GM12878 (cell line): ENCODE measurements around the gene CARS2. TPM values are rescaled to one million over a fixed set of nuclear protein-coding genes. Genes with fewer than 3 reads are reported as not detected.
A peak's percentile ranks its signal among the peaks of the same experiment; 100 is the strongest.

Experiments used
- ATAC-seq: fragments of 200-7000 bp; cut with Tn5 transposase; 3 replicates; pipeline ENCODE4 v1.9.1; 2020; ENCODE audit warnings: mild to moderate bottlenecking, moderate library complexity
- BruUV-seq: library from RNA; stranded (reverse); fragments of 400-500 nt; replicated peaks from 2 replicates; lab custom pipeline; 2021; lab: Mats Ljungman, UMichigan
- CTCF ChIA-PET: fragments of 300-600 bp; sonication (Branson Sonifier 250); formaldehyde crosslinking; extraction: SDS; loops from one replicate; lab custom pipeline; 2021; ENCODE audit warnings: inconsistent platforms; lab: Yijun Ruan, JAX
- POLR2A ChIA-PET: fragments of 350-600 bp; formaldehyde crosslinking; extraction: SDS; loops from one replicate; lab custom pipeline; 2021; ENCODE audit warnings: inconsistent platforms; lab: Charles Lee
- RAD21 ChIA-PET: fragments of 300-600 bp; sonication (Branson Sonifier 250); formaldehyde crosslinking; loops from one replicate; lab custom pipeline; 2023; ENCODE audit warnings: antibody characterized with exemption; ENCODE audit not compliant: unreplicated experiment; lab: Charles Lee
- SMC1A ChIA-PET: fragments of 300-600 bp; sonication (Branson Sonifier 250); formaldehyde crosslinking; loops from one replicate; lab custom pipeline; 2023; ENCODE audit not compliant: unreplicated experiment, uncharacterized antibody; lab: Charles Lee
- DNase-seq: peaks from one replicate; pipeline ENCODE4 v3.0.0-alpha.2; 2011; ENCODE audit warnings: low read depth, low spot score
- FAIRE-seq: peaks from 3 replicates; lab custom pipeline; 2011; peaks lifted over from hg19 to GRCh38; lab: Jason Lieb, UNC
- H2AFZ ChIP-seq: 2 replicates; pipeline ENCODE4 v1.6.0; 2011; ENCODE audit warnings: low read depth, low read length, control low read depth; ENCODE audit not compliant: control insufficient read depth
- H3K27ac ChIP-seq: 2 replicates; pipeline ENCODE4 v1.5.1; 2011; ENCODE audit warnings: control low read depth; ENCODE audit not compliant: control insufficient read depth, insufficient read depth
- H3K27me3 ChIP-seq, 2 experiments: replicated peaks in 1 of 2; 2 replicates each; pipeline versions ENCODE4 v1.6.0 to v1.6.1; 2011; ENCODE audit warnings: low read length in 1 of 2; ENCODE audit not compliant: control insufficient read depth in 2 of 2, insufficient read depth in 2 of 2
- H3K36me3 ChIP-seq, 2 experiments: 2 replicates each; pipeline ENCODE4 v1.5.1; 2011; ENCODE audit warnings: low read length in 1 of 2; ENCODE audit not compliant: control insufficient read depth in 2 of 2, insufficient read depth in 2 of 2
- H3K4me1 ChIP-seq: 2 replicates; pipeline ENCODE4 v1.6.1; 2011; ENCODE audit warnings: mild to moderate bottlenecking, low read length, moderate library complexity, mixed read lengths; ENCODE audit not compliant: control insufficient read depth, insufficient read depth
- H3K4me2 ChIP-seq: 2 replicates; pipeline ENCODE4 v1.6.0; 2011; ENCODE audit warnings: control low read depth; ENCODE audit not compliant: control insufficient read depth, insufficient read depth
- H3K4me3 ChIP-seq: fragments of 200-600 bp; sonication (generic); 2 replicates; pipeline ENCODE4 v1.5.1; 2016
- H3K79me2 ChIP-seq: 2 replicates; pipeline ENCODE4 v1.6.0; 2011; ENCODE audit warnings: low read length; ENCODE audit not compliant: control insufficient read depth, insufficient read depth
- H3K9ac ChIP-seq: 2 replicates; pipeline ENCODE4 v1.8.0; 2011; ENCODE audit warnings: low read length, control low read depth, mixed read lengths; ENCODE audit not compliant: control insufficient read depth, insufficient read depth
- H3K9me3 ChIP-seq: replicated peaks from 3 replicates; pipeline ENCODE4 v1.5.1; 2011; ENCODE audit warnings: mild to moderate bottlenecking, low read length; ENCODE audit not compliant: control insufficient read depth, insufficient read depth
- H4K20me1 ChIP-seq: 2 replicates; pipeline ENCODE4 v1.6.0; 2011; ENCODE audit not compliant: control insufficient read depth, insufficient read depth
- CBX5 ChIP-seq: sonication (generic); IDR thresholded peaks from 2 replicates; pipeline ENCODE4 v1.6.1; 2016; ENCODE audit warnings: low read depth, moderate library complexity, mild to moderate bottlenecking, inconsistent platforms
- CEBPB ChIP-seq, 2 experiments: fragments of 150-350 bp in 1 of 2; IDR thresholded peaks; 2 replicates each; pipeline ENCODE4 v1.6.1; 2012 to 2014; ENCODE audit warnings: low read depth in 2 of 2, low read length in 2 of 2, borderline replicate concordance in 1 of 2, inconsistent platforms in 1 of 2
- GATAD2B ChIP-seq: fragments of 450-650 bp; conservative IDR thresholded peaks from 2 replicates; pipeline ENCODE4 v1.6.1; 2017; ENCODE audit warnings: low read depth, mild to moderate bottlenecking, moderate library complexity
- KLF5 ChIP-seq: fragments of 450-650 bp; IDR thresholded peaks from 2 replicates; pipeline ENCODE4 v1.6.1; 2014; ENCODE audit warnings: mild to moderate bottlenecking; ENCODE audit not compliant: partially characterized antibody
- POLR2A ChIP-seq: IDR thresholded peaks from 2 replicates; pipeline ENCODE4 v1.6.1; 2011; ENCODE audit warnings: low read depth, mild to moderate bottlenecking, low read length
- PRDM15 ChIP-seq: fragments of 450-650 bp; formaldehyde crosslinking; IDR thresholded peaks from 2 replicates; pipeline ENCODE4 v1.4.0; 2020; ENCODE audit warnings: mild to moderate bottlenecking, moderate library complexity
- ZBED1 ChIP-seq: IDR thresholded peaks from 2 replicates; pipeline ENCODE4 v1.6.1; 2016; ENCODE audit warnings: borderline replicate concordance
- ZNF207 ChIP-seq: fragments of 450-650 bp; IDR thresholded peaks from 2 replicates; pipeline ENCODE4 v1.6.1; 2014; ENCODE audit warnings: antibody characterized with exemption, mild to moderate bottlenecking, borderline replicate concordance
- WGBS: methylation state at CpG from one replicate; pipeline ENCODE4 v1.1.6; 2016; ENCODE audit warnings: low lambda C conversion rate; ENCODE audit not compliant: insufficient replicate concordance, insufficient coverage; ENCODE audit errors: missing lambda C conversion rate; 5-methylcytosine and 5-hydroxymethylcytosine counted together
- in situ Hi-C: fragments of 300-500 bp; cut with MboI; formaldehyde crosslinking; loops from 9 replicates; pipeline ENCODE4 v1.14.3; 2018; ENCODE audit warnings: mixed read lengths
- intact Hi-C: fragments of 100-400 bp; cut with micrococcal nuclease; formaldehyde crosslinking; loops from one replicate; pipeline ENCODE4 v1.14.2; 2022; ENCODE audit not compliant: unreplicated experiment
- polyA plus RNA-seq, 11 experiments: library from polyadenylated mRNA; depleted of rRNA in 4 of 11; unstranded in 6 of 11; stranded (reverse) in 5 of 11; fragments of >200 nt; fragmentation: Nextera tagmentation in 4 of 11; fragmentation: Illumina TruSeq in 1 of 11; extraction: Ambion mirVana in 4 of 11; extraction: Trizol in 1 of 11; gene quantifications; 1 replicate in 1 of 11; 2 replicates in 10 of 11; pipeline versions ENCODE4 v1.2.1 to v1.2.3, GENCODE V29; 2011 to 2016; ENCODE audit warnings: inconsistent platforms in 2 of 11, missing spikeins in 2 of 11, low read depth in 1 of 11
- total RNA-seq, 4 experiments: library from RNA; depleted of rRNA in 3 of 4; stranded (reverse); fragments of >200 nt in 3 of 4; fragmentation: Illumina TruSeq in 1 of 4; extraction: Trizol in 1 of 4; gene quantifications; 2 replicates each; pipeline versions ENCODE4 v1.2.1 to v1.2.3, GENCODE V29; 2013 to 2021

Gene CARS2
- total and polyA plus RNA-seq, 10 of the 15 experiments (the other 5 are each of a cell fraction or from before 2014, with no cell fraction given) = 4.2 to 101 (median 61.5) TPM

- H2AFZ ChIP-seq = no peak overlapping the region
- no peaks in the 10 kb centered on the region; the same call in 1 of the 2 replicates for H3K79me2 ChIP-seq
- peak overlapping the region; percentile 33; the same call in 1 of the 2 replicates for H3K27ac ChIP-seq
- H3K4me1 ChIP-seq = peaks cover 17% of the 10 kb centered on the region
- intact Hi-C loops = no loop called here
- CTCF ChIA-PET = interaction anchor here (0.7 to 1.2 kb wide), 4 partner anchors 9 to 31 kb away, joined by 3 to 4 read pairs (median 3); no protein-coding TSS in a partner anchor
- 68% methylated on average over 10 of the region's 10 CpGs for WGBS
- POLR2A ChIA-PET = interaction anchor here (1.2 kb wide), 1 partner anchor 14 kb away, joined by 4 read pairs; no protein-coding TSS in a partner anchor
- peak; percentile 41 for ATAC-seq
- RAD21 ChIA-PET = interaction anchor here (1.0 to 1.2 kb wide), 2 partner anchors 24 to 59 kb away, joined by 3 to 4 read pairs; no protein-coding TSS in a partner anchor
- SMC1A ChIA-PET = interaction anchor here (0.8 to 1.3 kb wide), 2 partner anchors 14 to 198 kb away, joined by 3 to 4 read pairs; no protein-coding TSS in a partner anchor
- no peak for FAIRE-seq
- in situ Hi-C loops = no loop called here
- H3K4me3 ChIP-seq = no peak overlapping the region
- peaks cover 22 to 27% of the 10 kb centered on the region in 2 experiments for H3K36me3 ChIP-seq
- H3K27me3 ChIP-seq = no peaks in the 10 kb centered on the region
- H4K20me1 ChIP-seq = no peaks in the 10 kb centered on the region
- 0 out of 2 replicates have a peak overlapping the region, but pooled peaks have one; percentile 12 for H3K9ac ChIP-seq
- TF ChIP-seq PRDM15 (no peak), ZBED1 (no peak), ZNF207 (no peak), POLR2A (peak; percentile 24; the same call in 1 of the 2 replicates), KLF5 (no peak), CBX5 (no peak), CEBPB (IDR thresholded peaks at IDR 0.05; ENCODE audit: borderline replicate concordance in 1 of 2, low read depth in 2 of 2, low read length in 2 of 2) (no peak), GATAD2B (no peak)
- BruUV-seq = no TSS peak
- DNase-seq = no peak
- no peaks in the 10 kb centered on the region for H3K9me3 ChIP-seq
- no peak overlapping the region for H3K4me2 ChIP-seq
These were observed 53.6 kb downstream of the CARS2 start for GRCh38 chr13:110652231-110652730.
